HG03571 (cell line): ENCODE results near the gene TCFL5.

Experiments used
- ATAC-seq: cut with Tn5 transposase; IDR thresholded peaks from one replicate; pipeline ENCODE4 v1.9.1; 2021; ENCODE audit not compliant: unreplicated experiment

The TCFL5 gene

DNA sequence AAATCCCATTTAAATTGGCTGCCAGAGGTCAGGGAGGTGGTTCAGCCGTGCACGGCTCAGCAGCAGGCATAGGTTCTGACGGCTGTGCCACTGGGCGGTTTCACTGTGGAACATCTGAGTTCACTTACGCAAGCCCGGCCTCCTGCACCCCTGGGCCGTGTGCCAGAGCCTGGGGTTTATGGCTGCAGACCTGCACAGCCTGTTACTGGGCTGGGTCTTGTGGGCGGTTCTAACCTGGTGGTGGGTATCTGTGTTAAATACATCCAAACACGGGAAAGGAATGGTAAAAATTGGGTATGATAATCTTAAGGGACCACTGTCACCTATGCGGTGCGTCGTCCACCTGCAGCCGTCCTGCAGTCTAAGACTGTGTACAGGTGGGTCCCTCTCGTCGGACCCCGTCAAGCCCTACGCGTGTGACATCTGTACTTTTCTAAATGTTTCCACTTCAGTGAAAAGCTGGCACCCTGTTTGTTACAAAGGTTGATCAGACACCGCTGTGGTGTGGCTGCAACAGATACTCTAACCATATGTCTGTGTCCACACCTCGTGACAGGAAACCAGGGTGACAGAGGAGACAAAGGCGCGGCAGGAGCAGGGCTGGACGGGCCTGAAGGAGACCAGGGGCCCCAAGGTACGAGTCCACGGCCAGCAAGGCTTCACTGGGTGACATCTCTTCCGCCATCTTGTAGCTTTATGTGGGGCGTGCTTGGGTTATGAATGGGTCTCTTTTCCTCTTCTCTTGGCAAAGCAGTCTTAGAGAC is 23.3 kb downstream of the TCFL5 start:
- ATAC-seq = peak; percentile 59

DNA sequence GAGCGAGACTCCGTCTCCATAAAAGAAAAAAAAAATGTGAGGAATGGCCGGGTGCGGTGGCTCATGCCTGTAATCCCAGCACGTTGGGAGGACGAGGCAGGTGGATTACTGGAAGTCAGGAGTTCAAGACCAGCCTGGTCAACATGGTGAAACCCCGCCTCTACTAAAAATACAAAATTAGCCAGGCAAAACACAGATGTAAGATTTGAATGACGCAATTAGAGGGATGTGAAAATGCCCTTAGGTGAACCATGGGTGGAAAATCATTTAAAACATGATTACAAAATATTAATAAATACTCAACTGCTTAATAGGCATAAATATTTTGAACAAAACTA is 23.9 kb downstream of the TCFL5 start:
- peak; percentile 16 for ATAC-seq

DNA sequence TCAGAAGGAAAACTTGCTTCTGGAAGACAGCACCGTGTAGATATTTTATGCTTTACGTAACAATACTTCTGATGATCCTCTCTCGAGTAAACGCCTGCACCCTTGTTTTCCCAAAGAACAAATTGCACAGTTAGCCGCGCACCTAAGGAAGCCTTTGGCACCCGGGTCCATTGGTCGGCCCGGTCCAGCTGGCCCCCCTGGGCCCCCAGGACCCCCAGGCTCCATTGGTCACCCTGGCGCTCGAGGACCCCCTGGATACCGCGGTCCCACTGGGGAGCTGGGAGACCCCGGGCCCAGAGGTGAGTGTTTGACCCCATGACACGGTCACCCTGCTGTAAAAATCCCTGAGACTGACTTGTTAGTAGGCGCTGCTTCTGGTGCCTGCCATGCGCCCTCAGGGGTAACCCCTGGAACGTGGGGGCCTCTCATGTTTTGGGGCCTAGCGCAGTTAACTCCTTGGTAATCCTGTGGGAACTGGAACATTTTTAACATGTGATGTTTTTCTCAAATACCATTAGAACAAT is 24.6 kb downstream of the TCFL5 start:
- no peak for ATAC-seq

DNA sequence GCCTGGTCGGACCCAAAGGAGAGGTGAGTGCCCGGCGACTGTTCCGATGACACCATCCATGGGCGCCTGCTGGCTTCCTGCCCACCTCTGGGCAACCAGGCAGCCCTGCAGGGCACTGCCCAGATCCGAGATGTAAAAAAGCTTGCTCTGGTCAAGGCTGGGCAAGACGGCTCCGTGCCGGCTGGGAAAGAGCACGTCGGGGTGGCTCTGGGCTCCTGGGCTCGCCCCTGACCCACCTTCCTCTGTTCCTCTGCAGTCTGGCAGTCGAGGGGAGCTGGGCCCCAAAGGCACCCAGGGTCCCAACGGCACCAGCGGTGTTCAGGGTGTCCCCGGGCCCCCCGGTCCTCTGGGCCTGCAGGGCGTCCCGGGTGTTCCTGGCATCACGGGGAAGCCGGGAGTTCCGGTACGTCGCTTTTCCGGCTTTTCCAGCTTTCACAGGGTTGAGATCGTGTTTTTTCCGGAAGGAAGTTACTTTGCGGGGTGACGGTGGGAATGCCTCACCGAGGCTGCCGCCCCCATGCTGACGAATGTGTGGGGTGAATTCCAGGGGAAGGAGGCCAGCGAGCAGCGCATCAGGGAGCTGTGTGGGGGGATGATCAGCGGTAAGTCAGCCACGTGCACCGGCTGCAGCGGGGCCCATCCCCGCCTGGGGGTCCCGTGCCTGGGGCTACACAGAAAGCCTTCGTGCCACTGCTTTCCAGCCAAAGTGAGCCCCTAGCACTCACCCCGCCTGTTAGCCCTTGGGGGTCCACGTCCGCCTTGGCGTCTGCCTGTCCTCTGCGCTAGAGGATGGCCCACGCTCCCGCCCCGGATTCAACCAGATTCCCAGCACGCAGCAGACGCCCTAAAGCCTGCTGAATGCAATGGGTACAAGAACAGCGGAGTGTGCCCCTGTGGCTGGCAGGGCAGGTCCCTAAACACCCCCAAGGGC is 25.4 kb downstream of the TCFL5 start:
- no peak for ATAC-seq

DNA sequence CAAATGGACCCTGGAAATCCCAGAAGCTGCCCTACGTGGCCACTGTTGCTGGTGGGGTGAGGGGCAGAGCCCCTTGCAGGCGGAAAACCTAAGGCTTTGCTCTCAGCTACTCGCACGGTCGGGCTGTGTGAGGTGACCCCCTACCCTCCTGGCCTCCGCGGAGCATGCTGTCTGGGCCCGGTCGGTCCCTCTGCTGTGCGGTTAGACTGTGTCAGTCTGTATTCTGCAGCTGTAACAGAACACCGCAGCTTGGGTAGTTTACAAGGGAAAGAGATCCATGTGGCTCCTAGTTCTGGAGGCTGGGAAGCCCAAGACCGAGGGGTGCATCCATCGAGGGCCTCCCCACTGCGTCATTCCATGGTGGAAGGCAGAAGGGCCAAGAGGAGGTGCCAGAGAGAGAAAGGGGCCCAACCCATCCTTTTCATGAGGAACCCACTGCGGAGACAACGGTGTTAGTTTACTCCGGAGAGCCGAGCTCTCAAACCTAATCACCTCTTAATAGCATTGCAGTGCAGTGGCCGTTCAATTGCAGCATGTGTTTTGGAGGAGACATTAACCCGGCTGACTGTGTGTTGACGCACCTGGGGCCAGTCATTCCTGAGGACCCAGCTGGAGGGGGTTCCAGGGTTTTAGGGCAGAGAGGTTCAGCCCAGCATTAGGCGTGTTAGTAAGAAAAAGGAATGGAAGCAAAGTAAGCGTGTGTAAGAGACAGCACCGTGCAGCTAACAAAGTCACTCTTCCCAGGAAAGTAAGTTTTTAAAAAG is 26.5 kb downstream of the TCFL5 start:
- no peak for ATAC-seq

DNA sequence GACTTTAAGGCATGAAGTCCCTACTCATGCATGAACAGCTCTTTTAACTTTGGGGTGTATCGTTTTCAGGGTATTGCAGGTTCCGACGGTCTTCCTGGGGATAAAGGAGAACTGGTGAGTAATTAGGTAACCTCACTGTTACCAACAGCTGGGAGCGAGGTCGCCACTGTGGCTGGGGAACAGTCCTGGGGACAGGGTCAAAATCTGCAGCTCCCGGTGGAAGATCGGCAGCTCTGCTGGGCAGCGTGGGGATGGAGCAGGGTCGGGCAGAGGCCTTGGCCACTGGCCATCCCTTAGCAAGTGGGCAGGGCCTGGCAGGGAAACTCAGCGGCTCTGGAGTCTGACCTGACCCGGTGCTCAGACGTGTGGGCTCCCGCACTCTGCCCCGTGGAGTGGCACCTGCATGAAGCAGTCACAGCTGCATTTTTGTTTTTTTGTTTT is 28.7 kb downstream of the TCFL5 start:
- ATAC-seq = no peak

DNA sequence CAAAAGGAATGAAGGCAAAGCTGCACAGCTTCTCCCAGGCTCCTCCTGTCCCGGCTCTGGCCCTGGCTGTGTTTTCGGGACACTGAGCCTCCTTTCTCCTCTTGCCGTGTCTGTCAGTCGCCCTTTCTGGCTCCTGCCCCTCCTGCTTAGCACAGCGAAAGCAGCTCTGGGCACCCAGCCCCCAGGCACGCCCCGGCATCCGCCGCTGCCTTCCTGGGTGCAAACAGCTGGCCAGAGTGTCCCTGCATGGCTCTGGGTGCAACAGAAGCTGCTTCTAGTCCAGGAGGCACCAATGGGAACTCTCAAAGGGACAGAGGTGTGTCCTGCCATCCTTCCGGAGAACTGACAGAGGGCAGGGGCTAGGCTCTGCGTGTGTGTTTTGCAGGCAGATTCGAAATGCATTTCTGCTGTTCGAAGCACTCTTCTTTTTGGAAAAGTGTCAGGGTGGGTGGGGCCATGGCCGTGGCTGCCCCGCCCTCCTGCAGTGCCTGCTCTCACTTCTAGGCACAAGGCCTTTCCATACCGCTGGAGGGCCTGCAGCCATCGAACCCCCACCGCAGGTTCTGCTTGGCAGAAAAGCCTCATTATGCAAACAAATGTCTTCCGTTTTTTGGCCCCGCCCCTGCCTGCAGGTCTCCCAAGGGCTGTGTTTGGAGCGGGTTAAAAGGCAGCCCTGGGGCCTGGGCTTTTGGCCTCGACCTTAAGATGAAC is 29.3 kb downstream of the TCFL5 start:
- no peak for ATAC-seq

DNA sequence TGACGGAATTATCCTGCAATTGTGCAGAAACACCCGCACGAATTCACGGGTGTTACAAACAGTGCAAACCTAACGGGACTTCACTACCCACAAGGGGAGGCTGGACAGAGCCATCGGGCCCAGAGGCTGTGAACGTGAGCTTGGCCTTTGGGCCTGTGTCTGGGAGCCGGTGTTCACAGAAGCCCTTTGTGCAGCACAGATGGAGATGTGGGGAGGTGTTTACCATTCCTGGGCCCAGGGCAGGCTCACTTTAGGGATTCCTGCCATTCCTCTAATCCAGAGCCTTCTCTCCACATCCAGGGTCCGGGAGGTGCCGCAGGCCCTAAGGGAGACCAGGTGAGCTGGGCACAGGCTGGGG is 29.8 kb downstream of the TCFL5 start:
- ATAC-seq = no peak

DNA sequence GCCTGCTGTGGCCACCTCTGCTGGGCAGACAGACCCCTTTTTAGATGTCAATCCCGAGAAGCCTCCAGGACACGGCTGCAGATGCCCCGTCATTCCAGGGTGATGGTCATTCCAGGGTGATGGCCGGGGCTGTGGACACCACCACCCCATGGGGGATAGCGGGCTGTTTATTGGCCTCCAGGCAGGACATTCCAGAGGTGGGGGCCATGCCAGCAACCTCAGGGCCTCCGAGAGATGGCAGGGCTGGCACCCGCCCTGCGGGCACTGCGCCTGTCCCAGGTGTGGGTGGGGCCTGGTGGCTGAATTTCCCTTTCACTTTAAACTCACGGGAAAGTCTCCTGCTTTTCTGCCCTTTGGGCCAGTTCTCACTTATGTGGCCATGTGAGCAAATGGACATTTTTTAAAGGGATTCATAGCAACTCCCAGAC is 30.2 kb downstream of the TCFL5 start:
- ATAC-seq = no peak

DNA sequence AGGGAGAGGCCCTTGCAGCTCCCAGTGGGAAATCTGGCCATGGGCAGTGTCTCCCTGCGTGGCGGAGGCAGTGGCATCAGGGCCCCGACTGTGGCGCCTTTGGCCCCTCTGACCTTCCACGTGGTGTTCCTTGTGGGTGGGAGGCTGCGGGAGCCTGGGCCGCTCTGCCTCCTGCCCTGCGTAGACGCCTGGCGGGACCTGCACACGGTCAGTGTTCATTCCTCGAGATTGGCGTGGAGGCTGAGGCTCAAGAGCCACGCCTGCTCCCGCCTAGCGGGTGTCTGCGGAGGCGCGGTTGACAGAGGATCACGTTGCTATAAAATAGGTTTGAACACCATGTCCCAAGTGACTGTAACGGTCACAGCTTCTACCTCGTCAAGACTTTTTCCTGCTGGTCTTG is 30.8 kb downstream of the TCFL5 start:
- no peak for ATAC-seq

DNA sequence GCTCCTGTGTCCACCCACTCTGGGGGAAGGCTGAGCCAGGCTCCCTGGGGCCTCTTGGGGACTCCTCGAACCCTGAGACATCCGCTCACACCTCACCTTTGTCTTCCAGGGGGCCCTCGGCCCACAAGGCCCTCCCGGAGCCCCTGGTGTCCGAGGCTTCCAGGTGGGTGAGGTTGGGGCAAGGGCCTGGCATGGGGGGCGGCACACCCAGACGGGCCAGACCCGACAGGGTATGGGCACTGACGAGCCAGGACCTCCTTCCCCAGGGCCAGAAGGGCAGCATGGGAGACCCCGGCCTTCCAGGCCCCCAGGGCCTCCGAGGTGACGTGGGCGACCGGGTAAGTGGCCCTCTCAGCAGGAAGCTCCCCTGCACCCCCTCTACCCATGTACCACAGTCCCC is 31.4 kb downstream of the TCFL5 start:
- no peak for ATAC-seq

DNA sequence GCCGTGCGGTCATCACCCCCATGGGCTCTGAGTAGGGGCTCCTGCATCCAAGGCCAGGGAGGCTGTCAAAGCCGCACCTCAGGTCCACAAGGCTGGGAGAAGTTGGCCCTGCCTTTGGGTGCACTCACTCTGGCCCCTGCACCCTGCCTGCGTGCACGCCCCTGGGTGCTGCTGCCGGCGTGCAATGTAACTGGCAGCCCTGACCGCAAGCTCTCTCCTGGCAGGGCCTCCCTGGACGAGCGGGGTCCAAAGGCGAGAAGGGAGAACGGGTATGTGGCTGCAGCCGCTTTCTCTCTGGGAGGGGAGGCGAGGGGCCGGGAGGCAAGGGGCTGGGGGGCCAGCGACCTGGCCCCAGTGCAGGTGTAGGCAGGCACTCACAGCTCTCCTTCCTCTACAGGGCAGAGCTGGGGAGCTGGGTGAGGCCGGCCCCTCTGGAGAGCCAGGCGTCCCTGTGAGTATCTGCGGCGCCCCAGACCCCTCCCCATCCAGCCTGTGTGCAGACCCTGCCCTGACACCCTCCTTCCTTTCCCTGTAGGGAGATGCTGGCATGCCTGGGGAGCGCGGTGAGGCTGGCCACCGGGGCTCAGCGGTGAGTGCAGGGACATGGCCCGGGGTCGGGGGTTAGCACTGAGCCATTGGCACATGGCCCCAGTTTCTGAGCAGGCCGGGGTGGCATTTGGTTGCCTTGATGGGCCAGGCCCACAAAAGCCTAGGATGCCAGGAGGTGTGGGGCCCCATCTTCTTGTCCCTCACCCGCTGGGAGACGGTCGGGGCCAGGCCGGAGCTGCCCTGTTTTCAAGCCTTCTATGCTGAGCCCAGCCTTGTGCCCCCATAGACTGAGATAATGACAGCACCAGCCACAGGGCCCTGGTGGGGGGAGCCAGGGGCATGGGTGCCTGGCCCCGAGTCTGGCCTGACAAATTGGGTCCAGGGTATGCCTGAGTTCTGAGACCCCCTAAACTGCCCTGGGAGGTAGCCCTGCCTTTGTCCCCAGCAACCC is 32.1 kb downstream of the TCFL5 start:
- no peak for ATAC-seq

DNA sequence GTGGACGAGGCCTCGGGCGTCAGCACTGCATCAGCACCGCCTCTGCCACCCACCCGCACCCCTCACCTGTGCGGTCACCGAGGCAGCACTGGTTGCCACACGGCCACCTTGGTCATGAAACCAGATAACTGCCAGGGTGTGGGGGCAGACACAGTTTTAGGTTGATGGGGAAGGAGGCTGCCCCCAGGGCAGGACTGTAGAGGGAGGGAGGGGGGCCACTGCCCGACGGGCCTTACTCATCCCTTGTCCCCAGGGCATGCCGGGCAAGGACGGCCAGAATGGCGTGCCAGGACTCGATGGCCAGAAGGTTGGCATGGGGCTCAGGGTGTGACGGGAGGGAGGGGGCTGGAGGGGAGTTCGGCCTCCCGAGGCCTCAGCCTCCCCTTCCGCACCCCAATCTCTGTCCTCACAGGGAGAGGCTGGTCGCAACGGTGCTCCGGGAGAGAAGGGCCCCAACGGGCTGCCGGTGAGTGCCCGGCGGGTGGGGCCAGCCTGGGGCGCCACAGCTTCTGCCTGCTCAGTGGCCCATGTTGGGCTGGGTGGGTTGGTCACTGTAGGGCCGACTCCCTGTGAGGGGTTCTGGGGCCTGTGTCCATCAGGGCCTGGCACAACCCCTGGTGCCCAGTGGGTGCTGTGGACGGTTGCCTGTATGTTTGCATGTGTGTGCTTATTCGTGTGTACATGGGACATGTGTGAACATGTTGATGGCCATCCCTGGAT is 33.0 kb downstream of the TCFL5 start:
- ATAC-seq = no peak

DNA sequence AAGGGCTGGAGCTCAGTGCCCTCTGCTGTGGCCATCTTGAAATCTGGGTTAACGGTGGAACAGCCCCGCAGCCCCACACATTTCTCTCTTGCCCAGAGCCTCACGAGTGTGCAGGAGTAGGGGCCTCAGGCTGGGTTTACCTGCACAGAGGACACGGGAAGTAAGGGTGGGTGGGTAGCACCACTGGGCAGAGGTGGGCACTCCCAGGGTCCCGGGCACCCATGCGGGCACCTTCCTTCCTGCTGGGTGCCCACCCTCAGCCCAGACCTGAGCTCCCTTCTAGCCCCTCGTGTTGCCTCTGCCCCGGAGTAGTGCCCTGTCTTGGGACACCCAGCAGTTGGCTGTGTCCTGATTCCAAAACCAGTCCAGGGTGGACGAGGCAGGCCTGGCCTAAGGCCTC is 33.6 kb downstream of the TCFL5 start:
- ATAC-seq = no peak

DNA sequence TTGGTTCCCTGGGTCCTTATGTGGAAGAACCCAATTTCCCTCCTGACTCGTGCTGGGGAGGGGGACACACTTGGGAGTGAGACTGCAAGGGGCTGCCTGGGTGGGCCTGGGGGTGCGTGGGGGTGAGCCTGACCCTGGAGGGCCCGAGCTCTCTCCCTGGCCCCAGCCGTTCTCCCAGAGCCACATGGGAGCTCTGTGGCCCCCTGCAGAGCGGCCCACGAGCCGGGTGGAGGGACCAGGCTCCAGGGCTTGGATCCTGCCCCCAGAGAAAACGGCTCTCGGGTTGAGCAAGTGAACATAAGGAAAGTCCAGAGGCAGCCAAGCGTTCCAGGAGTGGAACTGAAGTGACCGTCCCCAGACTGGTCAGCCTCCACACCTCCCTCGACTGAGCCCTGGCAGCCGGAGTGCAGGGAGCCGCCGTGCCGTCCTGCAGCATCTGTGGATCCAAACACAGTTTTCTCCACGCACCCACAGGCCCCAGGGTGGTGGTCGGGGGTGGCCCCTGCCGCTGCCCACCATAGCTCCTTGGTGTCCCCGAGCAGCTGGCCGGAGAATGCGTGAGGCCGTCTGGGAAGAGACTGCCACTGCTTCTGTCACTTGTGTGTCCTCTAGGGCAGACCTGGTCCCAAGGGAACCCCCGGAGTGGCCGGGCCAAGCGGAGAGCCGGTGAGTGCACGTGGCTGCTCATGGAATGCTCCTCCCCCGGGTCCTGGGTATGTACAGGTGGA is 34.1 kb downstream of the TCFL5 start:
- ATAC-seq = no peak

DNA sequence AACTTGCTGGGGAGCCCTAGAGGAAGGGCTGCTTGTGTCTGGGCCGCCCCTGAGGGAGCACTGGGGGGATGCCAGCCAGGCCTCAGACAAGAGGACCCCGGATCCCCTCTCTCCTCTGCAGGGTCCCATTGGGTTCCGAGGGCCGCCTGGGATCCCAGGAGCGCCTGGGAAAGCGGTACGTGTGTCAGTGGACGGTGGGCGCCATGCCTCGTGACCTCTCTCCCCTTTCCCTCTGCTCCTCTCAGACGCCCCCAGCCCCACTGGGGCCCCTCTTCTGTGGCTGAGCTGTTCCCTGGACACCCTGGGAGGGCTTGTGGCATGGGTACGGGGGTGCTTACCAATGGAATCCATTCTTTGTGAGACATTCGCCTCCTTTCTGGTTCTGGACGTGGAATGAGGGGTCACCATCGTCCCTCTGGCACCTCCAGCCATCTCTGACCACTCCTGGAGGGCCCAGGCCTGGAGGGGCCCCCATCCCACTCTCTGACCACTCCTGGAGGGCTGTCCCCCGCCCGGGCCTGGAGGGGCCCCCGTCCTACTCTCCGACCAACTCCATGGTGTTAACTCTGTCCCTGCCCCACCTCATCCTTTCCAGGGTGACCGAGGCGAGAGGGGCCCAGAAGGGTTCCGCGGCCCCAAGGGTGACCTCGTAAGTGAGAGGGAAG is 34.8 kb downstream of the TCFL5 start:
- ATAC-seq = no peak

DNA sequence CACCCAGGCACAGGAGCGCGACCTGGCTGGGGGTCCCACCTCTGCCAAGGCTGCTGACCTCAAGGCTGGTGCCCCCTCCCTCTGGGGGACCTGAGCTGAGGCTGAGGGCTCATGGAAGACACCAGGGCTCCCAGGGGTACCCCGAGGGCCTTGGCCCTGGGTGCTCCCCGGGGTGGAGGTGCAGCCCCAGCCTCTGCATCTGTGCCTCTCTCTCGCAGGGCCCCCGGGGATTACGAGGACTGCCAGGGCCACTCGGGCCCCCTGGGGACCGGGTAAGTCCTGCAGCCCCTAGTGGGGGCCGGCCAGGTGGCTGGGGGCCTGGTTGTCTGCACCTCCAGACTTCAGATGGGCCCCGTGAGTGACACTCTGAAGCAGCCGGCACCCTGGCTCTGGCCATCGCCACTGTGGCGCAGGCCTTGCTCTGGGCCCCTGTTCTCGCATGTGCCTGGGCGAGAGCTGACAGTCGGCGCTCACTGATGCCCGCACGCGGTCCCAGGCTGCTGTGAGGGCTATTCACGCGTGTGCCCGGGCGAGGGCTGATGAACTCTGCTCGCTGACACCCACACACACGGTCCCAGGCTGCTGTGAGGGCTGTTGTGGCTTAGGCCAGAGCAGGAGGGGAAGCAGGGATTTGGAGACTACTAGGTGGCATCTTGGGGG is 35.5 kb downstream of the TCFL5 start:
- no peak for ATAC-seq
